ENCODE measurements around the gene YIPF4. TPM values are rescaled to one million over a fixed set of nuclear protein-coding genes. Genes with fewer than 3 reads are reported as not detected.

The YIPF4 gene
- 20.6 TPM for polyA plus RNA-seq (2013, experiment 1 of 2)
- 30.5 TPM for polyA plus RNA-seq (2013, experiment 2 of 2)

GRCh38 chr2:32277674-32278477 lies at the start of gene YIPF4:
Gene YIPF4, plus strand, starts transcription at chr2:32277904. Its CDS starts 252 bp downstream, at chr2:32278156.
- Histone ChIP-seq H3K9me3 (ENCODE audit: control insufficient read depth, low read length) (no peaks in the 10 kb centered on the region), H3K4me1 (ENCODE audit: control insufficient read depth, insufficient read depth, low read length, poor library complexity, severe bottlenecking) (no peaks in the 10 kb centered on the region)
- 0 to 1% methylated on average over 48 to 51 of the region's 59 CpGs for WGBS, 2 experiments (ENCODE audit: insufficient coverage in 2 of 2)

GRCh38 chr2:32228181-32228580 lies 49.5 kb upstream of the YIPF4 start:
- H3K9me3 ChIP-seq (ENCODE audit: control insufficient read depth, low read length), result no peaks in the 10 kb centered on the region
- no peaks in the 10 kb centered on the region for H3K4me1 ChIP-seq (ENCODE audit: control insufficient read depth, insufficient read depth, low read length, poor library complexity, severe bottlenecking)
- H3K36me3 ChIP-seq (ENCODE audit: control insufficient read depth, insufficient read depth, low read length), result peaks cover 9% of the 10 kb centered on the region
- no peak overlapping the region for H3K4me3 ChIP-seq (ENCODE audit: extremely low read depth, insufficient read depth, low read length, poor library complexity, severe bottlenecking)
- no peak overlapping the region for H3K27ac ChIP-seq (ENCODE audit: low read depth, low read length, severe bottlenecking)
- WGBS, 2 experiments (ENCODE audit: insufficient coverage in 2 of 2), result 83% methylated on average over 1 of the region's 2 CpGs; no CpG with 5 or more reads in 1 of the 2 experiments

More at GRCh38 chr2:32277674-32278477, at the start of gene YIPF4:
- peak within 1 kb of the TSS; percentile 85 for H3K27ac ChIP-seq (ENCODE audit: low read depth, low read length, severe bottlenecking)
- peak within 1 kb of the TSS; percentile 84 for H3K4me3 ChIP-seq (ENCODE audit: extremely low read depth, insufficient read depth, low read length, poor library complexity, severe bottlenecking)
- peaks cover 21% of the 10 kb centered on the region for H3K36me3 ChIP-seq (ENCODE audit: control insufficient read depth, insufficient read depth, low read length)

- H3K27ac ChIP-seq (ENCODE audit: low read depth, low read length, severe bottlenecking), result no peak overlapping the region
- H3K36me3 ChIP-seq (ENCODE audit: control insufficient read depth, insufficient read depth, low read length), result peaks cover 5% of the 10 kb centered on the region
- H3K9me3 ChIP-seq (ENCODE audit: control insufficient read depth, low read length), result no peaks in the 10 kb centered on the region
- WGBS, 2 experiments (ENCODE audit: insufficient coverage in 2 of 2), result 91 to 100% methylated on average over 1 of the region's 1 CpG
- no peak overlapping the region for H3K4me3 ChIP-seq (ENCODE audit: extremely low read depth, insufficient read depth, low read length, poor library complexity, severe bottlenecking)
- H3K4me1 ChIP-seq (ENCODE audit: control insufficient read depth, insufficient read depth, low read length, poor library complexity, severe bottlenecking), result no peaks in the 10 kb centered on the region
These were observed 48.1 kb upstream of the YIPF4 start for GRCh38 chr2:32229635-32230034.

DNA sequence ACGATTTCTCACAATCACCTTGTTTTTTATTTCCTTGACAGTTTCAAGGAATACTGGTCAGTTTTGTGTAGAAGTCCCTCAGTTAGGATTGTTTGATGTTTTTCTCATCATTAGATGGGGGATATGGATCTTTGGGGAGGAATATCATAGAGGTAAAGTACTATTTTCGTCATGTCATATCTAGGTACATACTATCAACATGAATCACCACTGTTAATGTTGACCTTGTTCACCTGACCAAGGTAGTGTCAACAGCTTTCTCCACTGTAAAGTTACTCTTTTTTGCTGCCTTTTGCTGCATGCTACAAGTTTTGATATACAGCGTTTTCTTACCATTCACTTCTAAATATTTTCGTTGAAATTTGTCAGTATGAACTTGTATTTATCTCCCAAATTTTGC lies 45.7 kb upstream of the YIPF4 start:
- no peaks in the 10 kb centered on the region for H3K4me1 ChIP-seq (ENCODE audit: control insufficient read depth, insufficient read depth, low read length, poor library complexity, severe bottlenecking)
- no peaks in the 10 kb centered on the region for H3K9me3 ChIP-seq (ENCODE audit: control insufficient read depth, low read length)
- WGBS, 2 experiments (ENCODE audit: insufficient coverage in 2 of 2), result 80 to 100% methylated on average over 1 of the region's 4 CpGs
- H3K36me3 ChIP-seq (ENCODE audit: control insufficient read depth, insufficient read depth, low read length), result no peaks in the 10 kb centered on the region
- no peak overlapping the region for H3K27ac ChIP-seq (ENCODE audit: low read depth, low read length, severe bottlenecking)
- no peak overlapping the region for H3K4me3 ChIP-seq (ENCODE audit: extremely low read depth, insufficient read depth, low read length, poor library complexity, severe bottlenecking)

DNA sequence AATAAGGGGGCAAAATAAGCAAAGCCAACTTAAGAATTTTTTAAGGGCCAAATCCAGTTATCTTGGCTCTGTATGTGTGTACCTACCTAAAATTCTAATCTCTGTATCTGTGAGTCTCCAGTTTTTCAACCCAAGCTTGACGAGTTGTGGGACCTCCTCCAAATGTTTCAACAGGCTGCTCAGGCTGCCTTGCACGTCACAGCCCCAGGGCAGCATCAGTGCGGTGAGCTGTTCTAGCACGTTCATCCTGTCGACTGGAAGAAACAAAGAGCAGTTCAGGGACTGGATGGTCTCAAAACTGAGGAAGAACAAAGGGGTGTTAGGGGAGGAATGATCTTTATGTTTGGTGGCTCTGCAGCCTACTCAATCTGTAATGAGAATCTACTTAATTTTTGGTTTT lies 42.4 kb upstream of the YIPF4 start:
- Histone ChIP-seq H3K36me3 (ENCODE audit: control insufficient read depth, insufficient read depth, low read length) (no peaks in the 10 kb centered on the region), H3K4me3 (ENCODE audit: extremely low read depth, insufficient read depth, low read length, poor library complexity, severe bottlenecking) (no peak overlapping the region), H3K9me3 (ENCODE audit: control insufficient read depth, low read length) (no peaks in the 10 kb centered on the region), H3K4me1 (ENCODE audit: control insufficient read depth, insufficient read depth, low read length, poor library complexity, severe bottlenecking) (no peaks in the 10 kb centered on the region), H3K27ac (ENCODE audit: low read depth, low read length, severe bottlenecking) (no peak overlapping the region)
- WGBS, 2 experiments (ENCODE audit: insufficient coverage in 2 of 2), result 82 to 91% methylated on average over 5 of the region's 5 CpGs

DNA sequence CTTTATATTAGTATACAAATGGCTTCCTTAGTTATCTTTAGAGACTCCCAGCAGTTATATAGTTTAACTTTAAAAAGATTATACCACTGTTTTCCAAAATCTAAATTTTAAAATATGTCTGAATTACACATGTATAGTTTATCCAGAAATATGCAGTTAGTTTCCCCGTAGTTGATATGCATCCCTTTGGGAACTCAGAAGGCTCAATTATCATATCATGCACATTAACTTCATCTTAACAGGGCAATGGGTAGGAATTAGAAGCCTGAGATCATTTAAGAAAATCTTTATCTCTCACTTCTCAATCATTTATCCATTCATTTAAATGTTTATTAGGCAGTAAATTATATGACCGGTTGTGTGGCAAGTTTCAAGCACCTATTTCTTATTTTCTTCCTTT lies 40.2 kb upstream of the YIPF4 start:
- H3K36me3 ChIP-seq (ENCODE audit: control insufficient read depth, insufficient read depth, low read length), result no peaks in the 10 kb centered on the region
- no CpG with 5 or more reads among the region's 2 CpGs for WGBS, 2 experiments (ENCODE audit: insufficient coverage in 2 of 2)
- H3K4me1 ChIP-seq (ENCODE audit: control insufficient read depth, insufficient read depth, low read length, poor library complexity, severe bottlenecking), result no peaks in the 10 kb centered on the region

DNA sequence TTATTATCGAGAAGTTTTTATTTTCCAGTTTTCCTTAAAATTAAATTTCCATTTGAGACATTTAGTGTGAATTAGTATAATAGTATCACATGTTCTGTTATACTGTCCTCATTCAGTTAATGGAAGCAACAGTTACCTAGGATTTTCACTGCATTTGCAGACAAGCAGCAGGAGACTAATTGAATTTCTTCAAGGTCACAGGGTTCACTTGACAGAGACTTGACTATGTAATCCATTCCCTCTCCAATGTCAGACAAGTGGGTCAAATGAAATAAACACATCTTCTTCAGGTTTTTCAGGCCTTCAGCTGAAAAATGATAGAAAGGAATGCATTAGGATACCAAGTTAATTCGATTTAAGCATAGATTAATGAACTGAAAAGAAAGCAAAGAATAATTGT lies 39.7 kb upstream of the YIPF4 start:
- 100% methylated on average over 1 of the region's 2 CpGs for WGBS, 2 experiments (ENCODE audit: insufficient coverage in 2 of 2)
- Histone ChIP-seq H3K27ac (ENCODE audit: low read depth, low read length, severe bottlenecking) (no peak overlapping the region), H3K4me3 (ENCODE audit: extremely low read depth, insufficient read depth, low read length, poor library complexity, severe bottlenecking) (no peak overlapping the region), H3K4me1 (ENCODE audit: control insufficient read depth, insufficient read depth, low read length, poor library complexity, severe bottlenecking) (no peaks in the 10 kb centered on the region), H3K9me3 (ENCODE audit: control insufficient read depth, low read length) (no peaks in the 10 kb centered on the region), H3K36me3 (ENCODE audit: control insufficient read depth, insufficient read depth, low read length) (no peaks in the 10 kb centered on the region)

More for the DNA sequence above, 40.2 kb upstream of the YIPF4 start:
- Histone ChIP-seq H3K4me3 (ENCODE audit: extremely low read depth, insufficient read depth, low read length, poor library complexity, severe bottlenecking) (no peak overlapping the region), H3K27ac (ENCODE audit: low read depth, low read length, severe bottlenecking) (no peak overlapping the region), H3K9me3 (ENCODE audit: control insufficient read depth, low read length) (no peaks in the 10 kb centered on the region)

GRCh38 chr2:32242331-32242730 lies 35.4 kb upstream of the YIPF4 start:
- 100% methylated on average over 2 of the region's 3 CpGs; no CpG with 5 or more reads in 1 of the 2 experiments for WGBS, 2 experiments (ENCODE audit: insufficient coverage in 2 of 2)

GRCh38 chr2:32246911-32247310 lies 30.8 kb upstream of the YIPF4 start:
- Histone ChIP-seq H3K4me3 (ENCODE audit: extremely low read depth, insufficient read depth, low read length, poor library complexity, severe bottlenecking) (no peak overlapping the region), H3K9me3 (ENCODE audit: control insufficient read depth, low read length) (no peaks in the 10 kb centered on the region), H3K27ac (ENCODE audit: low read depth, low read length, severe bottlenecking) (no peak overlapping the region), H3K36me3 (ENCODE audit: control insufficient read depth, insufficient read depth, low read length) (no peaks in the 10 kb centered on the region), H3K4me1 (ENCODE audit: control insufficient read depth, insufficient read depth, low read length, poor library complexity, severe bottlenecking) (no peaks in the 10 kb centered on the region)
- WGBS, 2 experiments (ENCODE audit: insufficient coverage in 2 of 2), result 100% methylated on average over 1 of the region's 4 CpGs

More at GRCh38 chr2:32242331-32242730, 35.4 kb upstream of the YIPF4 start:
- H3K4me1 ChIP-seq (ENCODE audit: control insufficient read depth, insufficient read depth, low read length, poor library complexity, severe bottlenecking), result no peaks in the 10 kb centered on the region
- no peak overlapping the region for H3K27ac ChIP-seq (ENCODE audit: low read depth, low read length, severe bottlenecking)
- H3K4me3 ChIP-seq (ENCODE audit: extremely low read depth, insufficient read depth, low read length, poor library complexity, severe bottlenecking), result no peak overlapping the region
- no peaks in the 10 kb centered on the region for H3K36me3 ChIP-seq (ENCODE audit: control insufficient read depth, insufficient read depth, low read length)
- no peaks in the 10 kb centered on the region for H3K9me3 ChIP-seq (ENCODE audit: control insufficient read depth, low read length)

GRCh38 chr2:32248299-32248698 lies 29.4 kb upstream of the YIPF4 start:
- Histone ChIP-seq H3K9me3 (ENCODE audit: control insufficient read depth, low read length) (no peaks in the 10 kb centered on the region), H3K4me3 (ENCODE audit: extremely low read depth, insufficient read depth, low read length, poor library complexity, severe bottlenecking) (no peak overlapping the region), H3K4me1 (ENCODE audit: control insufficient read depth, insufficient read depth, low read length, poor library complexity, severe bottlenecking) (no peaks in the 10 kb centered on the region), H3K27ac (ENCODE audit: low read depth, low read length, severe bottlenecking) (no peak overlapping the region), H3K36me3 (ENCODE audit: control insufficient read depth, insufficient read depth, low read length) (no peaks in the 10 kb centered on the region)
- WGBS, 2 experiments (ENCODE audit: insufficient coverage in 2 of 2), result 89 to 100% methylated on average over 3 of the region's 3 CpGs

DNA sequence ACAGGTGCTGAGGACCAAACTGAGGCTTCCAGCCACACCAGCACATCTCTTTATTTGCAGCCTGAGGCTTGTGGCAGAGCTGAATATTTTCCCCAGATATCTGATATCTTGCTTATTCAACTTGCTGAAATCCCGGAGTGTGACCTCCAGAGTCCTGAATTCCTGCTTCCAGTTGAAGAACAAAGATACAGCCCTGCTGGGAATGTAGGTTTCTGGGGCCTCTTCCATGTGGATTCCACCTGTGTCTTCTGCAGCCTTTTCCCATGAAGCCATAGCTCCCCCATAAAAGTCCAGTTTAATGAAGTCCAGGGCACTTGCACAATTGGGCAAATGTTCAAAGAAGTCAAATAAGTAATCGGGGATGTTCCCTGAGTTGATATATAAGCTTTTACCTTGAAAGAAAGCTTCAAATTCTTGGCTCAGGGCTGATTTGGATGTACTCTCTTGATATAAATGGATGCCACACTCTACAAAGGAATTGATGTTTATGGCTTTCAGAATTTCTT lies 27.9 kb upstream of the YIPF4 start:
- Histone ChIP-seq H3K36me3 (ENCODE audit: control insufficient read depth, insufficient read depth, low read length) (no peaks in the 10 kb centered on the region), H3K4me1 (ENCODE audit: control insufficient read depth, insufficient read depth, low read length, poor library complexity, severe bottlenecking) (no peaks in the 10 kb centered on the region), H3K27ac (ENCODE audit: low read depth, low read length, severe bottlenecking) (no peak overlapping the region), H3K9me3 (ENCODE audit: control insufficient read depth, low read length) (no peaks in the 10 kb centered on the region), H3K4me3 (ENCODE audit: extremely low read depth, insufficient read depth, low read length, poor library complexity, severe bottlenecking) (no peak overlapping the region)
- 100% methylated on average over 1 to 2 of the region's 2 CpGs for WGBS, 2 experiments (ENCODE audit: insufficient coverage in 2 of 2)

All from mesodermal cell (in vitro differentiated cells).